ENCODE results near the gene ST6GALNAC2.
"Not testable (repeated sequence)": the region's sequence is repeated elsewhere in the genome, so short reads cannot be mapped to it uniquely, and the experiment has no call there.

Gene ST6GALNAC2

DNA sequence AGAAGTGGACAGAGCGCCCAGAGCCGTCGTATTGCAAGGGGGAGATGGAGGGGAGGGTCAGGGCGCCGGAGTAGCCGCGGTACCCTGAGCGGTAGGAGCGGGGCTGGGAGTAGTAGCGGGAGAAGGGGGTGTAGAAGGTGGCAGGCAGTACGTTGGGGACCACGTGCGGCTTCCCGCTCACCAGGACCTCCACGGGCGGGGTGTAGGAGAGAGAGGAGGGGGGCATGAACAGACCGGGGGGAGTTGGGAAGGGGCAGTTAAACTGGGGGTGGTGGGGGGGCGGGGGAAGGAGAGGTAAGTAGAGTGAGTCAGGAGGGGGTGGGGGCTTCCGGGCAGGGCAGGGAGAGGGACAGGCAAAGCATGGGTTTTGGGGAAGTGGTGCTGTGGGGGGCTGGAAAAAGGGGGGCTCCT, 16.8 kb downstream of the ST6GALNAC2 start:
- no peak for DNase-seq

DNA sequence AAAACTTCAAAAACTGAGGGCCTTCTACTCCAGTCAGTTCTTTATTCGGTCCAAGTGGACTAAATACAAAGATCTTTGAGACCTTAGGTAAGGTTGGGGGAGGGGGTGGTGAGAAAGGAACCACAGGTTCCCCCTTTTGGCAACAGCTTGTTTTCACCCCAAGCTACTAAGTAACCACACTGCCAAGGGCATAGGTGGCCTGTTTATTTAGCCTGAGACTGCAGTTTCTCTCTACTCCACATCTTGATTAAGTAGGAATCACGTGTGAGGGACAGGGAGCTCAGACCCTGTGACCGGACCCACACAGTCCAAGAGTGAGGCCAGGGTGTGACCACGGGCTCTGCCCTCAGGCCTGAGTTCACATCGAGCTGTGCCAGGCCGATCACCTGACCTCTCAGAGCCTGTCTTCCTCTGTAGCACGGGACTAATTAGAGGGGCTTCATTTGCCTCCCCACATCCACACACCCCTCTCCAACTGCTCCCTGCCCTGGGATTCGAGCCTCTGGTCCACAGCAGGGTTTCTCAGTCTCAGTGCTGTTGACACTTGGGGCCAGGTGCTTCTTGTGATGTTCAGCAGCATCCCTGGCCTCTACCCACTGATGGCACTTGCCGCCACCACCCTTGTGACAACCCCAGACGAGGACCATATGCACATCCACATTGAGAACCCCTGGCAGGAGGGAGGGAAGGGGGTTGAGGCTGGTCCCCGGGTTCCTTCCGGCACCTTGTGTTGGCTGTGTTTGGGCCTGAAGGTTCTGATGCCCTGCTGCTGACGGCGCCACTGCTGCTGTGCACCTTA, 17.8 kb downstream of the ST6GALNAC2 start:
- DNase-seq, result no peak

DNA sequence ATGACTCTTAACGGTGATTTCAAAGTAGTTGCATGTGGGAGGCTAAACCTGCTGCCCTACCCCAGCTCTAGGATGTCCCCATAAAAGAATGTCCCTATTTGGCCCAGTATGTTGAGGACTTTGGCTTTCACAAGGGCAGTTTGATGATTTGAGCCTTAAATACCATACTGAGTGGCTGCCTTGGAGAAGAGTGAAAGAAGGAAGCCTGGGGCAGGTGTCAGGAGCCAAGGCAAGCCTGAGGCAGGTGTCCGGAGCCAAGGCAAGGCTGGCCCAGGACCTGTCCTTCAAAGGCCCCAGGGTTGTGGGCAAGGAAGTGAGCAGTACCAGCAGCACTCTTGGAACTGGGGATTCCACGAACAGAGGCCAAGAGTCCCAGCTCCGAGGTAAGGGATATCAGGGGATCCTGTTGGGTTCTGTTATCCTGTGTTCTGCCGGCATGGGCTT, 18.6 kb downstream of the ST6GALNAC2 start:
- no peak for DNase-seq

DNA sequence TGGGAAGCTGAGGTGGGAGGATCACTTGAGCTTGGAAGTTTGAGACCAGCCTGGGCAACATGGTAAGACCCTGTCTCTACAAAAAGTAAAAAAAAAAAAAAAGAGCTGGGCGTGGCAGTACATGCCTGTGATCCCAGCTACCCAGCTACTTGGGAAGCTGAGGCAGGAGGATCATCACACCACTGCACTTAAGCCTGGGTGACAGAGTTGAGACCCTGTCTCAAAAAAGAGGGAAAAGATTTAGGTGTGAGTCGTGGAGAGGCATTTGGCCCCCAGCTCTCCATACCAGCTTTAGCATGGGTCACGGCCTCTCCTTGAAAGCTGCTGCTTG, 19.1 kb downstream of the ST6GALNAC2 start:
- no peak for DNase-seq

DNA sequence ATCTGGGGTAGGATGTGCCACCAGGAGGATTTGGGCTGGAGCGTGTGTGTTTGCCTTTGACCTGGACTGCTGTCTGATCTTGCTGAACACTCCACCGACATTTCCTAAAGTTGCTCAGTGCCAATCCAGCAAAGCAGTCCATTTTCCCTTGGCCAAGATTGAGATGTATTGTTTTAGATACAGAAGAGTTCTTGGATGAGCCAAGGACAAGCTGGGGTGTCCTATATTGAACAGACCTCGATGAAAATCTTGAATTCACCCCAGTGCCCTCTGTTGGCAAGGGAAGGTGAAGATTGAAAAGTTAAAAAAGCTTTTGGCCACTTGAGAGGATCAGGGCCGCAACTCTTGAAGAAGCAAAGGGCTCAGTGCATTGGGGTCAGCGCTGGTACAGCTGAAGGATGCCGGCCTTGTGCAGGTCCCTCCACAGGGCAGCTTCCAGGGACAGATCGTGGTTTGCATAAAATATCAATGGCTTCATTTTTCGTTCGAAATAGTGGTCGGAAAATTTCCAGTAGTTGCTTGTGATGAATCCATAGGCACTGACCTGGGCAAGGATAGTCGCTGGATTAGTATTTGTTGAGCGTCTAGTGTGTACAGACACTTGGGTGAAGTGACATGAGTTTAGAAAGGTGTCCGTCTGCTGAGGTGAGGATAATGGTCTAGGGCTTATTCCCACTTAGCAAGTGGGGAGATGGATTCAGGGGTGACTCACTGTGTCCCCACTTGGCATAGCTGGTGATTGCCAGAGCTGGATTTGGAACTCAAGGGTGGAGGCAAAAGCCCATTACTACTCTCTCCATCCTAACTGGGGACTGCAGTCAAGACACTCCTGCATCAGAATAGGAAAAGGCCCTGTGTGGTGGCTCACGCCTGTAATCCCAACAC, 19.7 kb downstream of the ST6GALNAC2 start:
- DNase-seq, result no peak

DNA sequence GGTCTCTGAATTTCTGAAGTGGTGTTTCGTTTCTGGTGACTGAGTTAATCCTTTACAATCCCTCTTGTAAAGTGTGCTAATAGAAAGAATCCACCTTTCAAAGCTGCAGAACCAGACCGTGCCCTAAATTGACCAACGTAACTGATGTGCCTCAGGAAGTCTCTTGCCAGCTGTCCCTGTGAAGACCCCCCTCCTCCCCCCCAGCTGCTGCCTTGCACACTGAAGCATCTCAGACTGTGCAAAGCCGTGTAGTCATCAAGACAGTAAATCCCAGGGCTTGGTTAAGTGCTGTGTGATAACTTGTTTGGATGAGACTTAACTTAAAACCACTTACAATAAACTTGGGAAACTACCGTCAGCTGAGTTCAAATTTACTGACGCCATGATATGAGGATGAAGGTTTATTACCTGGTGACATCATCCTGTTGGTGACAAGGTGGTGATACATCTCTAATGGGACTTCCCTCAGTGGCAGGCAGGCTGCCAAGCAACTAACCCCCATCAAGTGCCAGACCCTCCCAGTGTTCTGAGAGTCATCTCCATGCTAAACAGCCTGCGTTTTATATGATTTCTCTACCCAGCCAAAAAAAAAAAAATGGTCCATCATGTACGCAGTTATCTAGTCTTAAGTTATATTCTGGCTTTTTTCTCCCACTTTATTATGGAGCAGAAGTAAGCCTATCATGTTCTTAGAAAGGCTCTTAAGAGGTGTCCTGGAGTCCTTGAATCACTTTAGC, 20.5 kb downstream of the ST6GALNAC2 start:
- DNase-seq, result peak; percentile 27

DNA sequence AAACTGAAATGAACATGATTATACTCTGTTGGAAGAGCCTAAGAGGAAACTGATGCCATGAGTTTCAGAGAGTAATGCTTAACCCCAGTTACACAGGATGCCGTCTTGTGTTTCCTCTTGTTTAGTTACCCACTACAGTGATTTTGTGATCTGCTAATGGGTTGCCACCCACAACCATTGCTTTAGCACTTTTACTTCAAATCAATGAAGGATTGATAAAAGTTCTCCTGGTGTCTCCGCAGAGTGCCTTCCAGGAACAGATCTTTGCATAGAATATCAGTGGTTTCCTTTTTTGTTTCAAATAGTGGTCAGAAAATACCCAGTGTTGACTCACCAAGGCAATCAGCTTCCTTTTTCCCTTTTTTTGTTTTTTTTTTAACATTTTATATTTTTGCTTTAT, 22.3 kb downstream of the ST6GALNAC2 start:
- DNase-seq, result peak; percentile 25

DNA sequence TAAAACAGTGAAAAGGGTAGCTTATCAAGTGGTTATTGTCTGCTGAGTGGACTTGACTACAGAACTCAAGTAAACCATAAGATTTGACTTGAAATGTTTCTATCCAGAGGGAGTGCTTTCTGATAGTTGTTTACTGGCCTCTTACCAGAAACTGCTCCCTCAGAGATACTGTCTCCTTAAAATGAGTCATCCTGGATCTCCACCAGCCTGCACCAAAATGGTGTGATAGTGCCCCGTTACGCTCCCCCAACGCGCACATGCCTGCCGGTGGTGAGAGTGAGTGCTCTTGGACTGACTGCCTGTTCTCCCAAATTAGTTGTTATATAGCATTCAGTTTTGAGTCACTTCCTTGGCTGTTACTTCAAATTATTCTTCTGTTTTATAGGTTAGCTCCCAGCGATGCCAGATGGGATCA, 22.9 kb downstream of the ST6GALNAC2 start:
- no peak for DNase-seq

DNA sequence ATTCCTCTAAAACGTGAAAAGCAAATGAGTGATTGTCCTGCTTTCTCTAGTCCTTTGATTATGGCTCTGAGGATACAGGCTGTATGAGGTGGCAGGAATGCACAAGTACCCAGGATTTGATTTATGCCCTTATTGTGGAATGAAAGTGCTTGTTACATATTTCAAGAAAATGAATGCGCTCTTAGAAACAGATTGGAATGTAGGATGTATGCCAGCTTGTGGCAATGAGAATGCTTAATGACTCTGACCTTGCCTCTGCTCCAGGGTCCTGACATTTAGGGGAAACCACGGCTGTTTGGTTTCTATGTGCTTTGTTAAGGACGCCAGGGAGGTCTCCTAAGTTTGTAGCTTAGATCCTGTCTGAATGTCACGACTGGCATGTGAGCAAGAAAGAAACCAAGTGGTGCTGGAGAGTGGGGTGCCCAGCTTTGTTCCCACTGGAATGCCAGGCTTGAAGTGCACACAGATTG, 23.8 kb downstream of the ST6GALNAC2 start:
- no peak for DNase-seq

DNA sequence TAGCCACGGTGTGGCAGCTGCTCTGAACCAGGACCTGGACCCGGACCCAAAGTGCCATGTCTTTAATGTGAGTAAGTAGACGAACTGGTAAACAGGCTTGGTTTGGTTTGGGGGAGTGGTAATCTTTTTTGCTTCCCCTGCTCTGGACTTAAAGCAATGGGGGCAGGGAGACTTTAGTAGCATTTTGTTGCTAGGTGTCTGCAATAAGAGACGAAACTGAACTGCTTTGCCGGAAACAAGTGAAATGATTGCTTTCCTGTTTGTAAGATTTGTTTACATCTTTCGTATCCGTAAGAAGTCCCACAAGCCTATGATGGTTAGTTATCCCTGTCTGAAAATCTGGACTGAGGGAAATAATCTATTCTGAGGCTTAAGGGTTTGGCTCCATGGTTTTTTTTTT, 24.3 kb downstream of the ST6GALNAC2 start:
- DNase-seq, result peak; percentile 80

DNA sequence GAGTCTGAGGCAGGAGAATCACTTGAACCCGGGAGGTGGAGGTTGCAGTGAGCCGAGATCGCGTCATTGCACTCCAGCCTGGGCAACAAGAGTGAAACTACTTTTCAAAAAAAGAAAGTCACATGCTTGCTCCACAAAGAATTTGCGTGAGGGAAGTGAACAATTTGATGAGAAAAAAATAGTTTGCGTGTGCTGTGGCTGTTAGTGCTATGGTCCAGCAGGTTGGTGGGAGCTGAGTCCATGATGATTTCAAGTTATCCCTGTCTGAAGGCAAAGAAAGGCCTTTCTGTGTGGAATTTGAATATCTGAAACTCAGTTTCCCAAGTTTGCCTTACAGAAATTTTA, 24.8 kb downstream of the ST6GALNAC2 start:
- peak; percentile 39 for DNase-seq

DNA sequence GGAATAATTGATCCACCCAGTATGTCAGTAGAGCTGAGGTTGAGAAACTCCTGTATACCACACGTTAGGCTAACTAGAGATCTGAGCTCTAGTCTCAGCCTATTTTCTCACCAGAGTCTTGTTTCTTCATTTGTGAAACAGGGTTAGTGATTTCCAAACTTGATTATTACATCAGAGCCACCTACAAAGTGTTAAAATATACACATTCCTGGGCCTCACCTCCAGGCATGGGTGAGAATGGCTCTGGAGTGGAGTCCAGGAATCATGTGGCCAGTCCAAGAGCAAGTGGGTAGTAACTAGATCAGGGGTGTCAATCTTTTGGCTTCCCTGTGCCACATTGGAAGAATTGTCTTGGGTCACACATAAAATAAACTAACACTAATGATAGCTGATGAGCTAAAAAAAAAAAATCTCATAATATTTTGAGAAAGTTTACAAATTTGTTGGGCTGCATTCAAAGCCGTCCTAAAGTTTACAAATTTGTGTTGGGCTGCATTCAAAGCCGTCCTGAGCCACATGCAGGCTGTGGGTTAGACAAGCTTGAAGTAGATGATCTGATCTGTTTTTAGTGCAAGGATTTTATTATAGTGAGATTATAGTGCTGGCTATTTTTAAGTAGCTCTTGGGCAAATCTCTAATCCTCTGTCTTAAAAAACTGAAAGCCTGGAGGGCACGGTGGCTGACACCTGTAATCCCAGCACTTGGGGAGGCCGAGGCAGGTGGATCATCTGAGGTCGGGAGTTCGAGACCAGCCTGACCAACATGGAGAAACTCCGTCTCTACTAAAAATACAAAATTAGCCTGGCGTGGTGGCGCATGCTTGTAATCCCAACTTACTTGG, 25.4 kb downstream of the ST6GALNAC2 start:
- DNase-seq, result no peak

DNA sequence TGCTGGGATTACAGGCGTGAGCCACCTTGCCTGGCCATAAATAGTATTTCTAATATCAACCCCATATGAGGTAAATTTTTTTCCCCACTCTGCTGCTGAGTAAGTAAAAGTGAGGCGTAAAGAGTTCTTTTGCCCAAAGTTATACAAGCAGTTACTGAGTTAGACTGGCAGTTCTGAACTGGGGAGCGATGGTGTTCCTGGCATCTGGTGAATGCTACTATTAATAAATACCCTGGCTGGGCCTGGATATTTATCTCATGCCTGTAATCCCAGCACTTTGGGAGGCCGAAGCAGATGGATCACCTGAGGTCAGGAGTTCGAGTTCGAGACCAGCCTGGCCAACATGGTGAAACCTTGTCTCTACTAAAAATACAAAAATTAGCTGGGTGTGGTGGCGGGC, 26.2 kb downstream of the ST6GALNAC2 start:
- not testable (repeated sequence) for DNase-seq

DNA sequence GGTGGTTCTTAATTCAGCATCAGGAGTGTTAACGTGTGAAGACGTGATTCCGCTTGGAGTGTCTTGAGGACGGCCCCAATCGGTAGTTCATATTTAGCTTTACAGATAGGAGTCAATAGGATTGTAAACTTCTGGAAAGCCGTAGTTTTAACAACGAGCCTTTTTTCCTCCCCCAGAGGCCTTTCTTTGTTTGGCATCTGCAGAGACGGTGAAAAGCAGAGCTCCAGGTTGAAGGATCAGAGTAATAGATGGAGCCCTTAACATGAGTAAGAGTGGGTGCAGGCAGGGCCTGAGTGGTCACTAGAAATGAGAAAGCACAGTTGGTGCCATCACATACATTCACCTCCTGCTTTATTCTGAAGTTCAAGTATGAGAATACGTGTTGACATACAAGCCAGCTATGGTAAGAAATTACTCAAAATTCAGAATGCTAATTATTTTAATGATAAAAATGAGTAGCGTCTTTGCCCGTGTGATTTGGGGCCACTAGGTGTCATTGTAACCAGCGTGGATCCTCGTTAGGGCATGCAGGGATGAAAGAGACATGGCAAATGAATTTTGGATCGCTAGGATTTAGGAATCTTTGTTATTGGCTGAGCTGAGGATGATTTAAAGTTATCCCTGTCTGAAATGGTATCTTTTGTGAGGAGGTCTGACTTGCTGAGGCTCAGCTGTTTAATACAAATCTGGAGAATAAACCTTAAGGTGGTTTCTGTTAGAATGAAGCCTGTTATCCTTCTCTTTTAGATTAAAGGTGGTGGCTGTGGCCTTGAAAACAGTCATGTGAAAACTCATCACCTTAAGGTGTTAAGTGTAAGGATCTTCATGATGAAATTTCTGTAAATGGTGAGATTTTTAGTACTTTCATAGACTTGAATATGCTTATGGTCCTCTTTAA, 27.2 kb downstream of the ST6GALNAC2 start:
- peak; percentile 44 for DNase-seq

DNA sequence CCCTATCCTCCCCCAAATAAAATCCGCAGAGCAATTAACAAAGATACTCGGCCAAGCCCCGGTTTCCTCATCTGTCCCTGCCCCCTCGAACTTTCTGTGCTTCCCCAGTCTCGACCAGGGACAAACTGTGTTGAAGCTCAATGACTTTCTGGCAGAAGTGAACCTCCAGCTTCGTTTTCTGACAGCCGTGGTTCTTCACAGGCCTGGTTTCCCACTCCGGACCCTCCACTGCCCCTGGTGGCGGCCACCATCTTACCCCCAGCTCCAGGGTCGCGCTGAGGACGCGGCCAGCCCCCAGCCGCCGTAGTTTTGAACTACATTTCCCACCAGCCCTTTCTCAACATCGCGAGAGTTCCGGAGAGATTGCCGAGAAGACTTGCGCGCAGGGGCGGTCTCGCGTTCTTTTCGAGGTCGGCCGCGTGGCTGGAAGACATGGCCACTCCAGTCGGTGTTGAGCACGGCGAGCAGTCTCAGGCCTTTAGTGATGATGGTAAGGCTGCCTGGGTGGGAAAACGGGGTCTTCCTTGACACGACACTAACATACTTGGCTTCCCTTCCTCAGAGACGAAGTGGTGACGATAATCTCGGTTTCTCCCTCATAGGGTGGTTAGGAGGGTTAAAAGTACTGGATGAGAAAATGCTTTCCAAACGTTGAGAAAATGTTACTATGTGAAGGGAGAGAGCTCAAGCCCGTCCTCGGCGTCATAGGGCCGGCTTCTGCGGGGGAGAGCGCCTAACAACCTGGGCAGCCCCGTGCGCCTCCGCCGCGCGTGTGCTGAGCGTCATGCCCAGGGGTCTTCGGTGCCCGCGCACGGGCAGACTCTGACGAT, 28.1 kb downstream of the ST6GALNAC2 start:
- DNase-seq, result peak; percentile 98

DNA sequence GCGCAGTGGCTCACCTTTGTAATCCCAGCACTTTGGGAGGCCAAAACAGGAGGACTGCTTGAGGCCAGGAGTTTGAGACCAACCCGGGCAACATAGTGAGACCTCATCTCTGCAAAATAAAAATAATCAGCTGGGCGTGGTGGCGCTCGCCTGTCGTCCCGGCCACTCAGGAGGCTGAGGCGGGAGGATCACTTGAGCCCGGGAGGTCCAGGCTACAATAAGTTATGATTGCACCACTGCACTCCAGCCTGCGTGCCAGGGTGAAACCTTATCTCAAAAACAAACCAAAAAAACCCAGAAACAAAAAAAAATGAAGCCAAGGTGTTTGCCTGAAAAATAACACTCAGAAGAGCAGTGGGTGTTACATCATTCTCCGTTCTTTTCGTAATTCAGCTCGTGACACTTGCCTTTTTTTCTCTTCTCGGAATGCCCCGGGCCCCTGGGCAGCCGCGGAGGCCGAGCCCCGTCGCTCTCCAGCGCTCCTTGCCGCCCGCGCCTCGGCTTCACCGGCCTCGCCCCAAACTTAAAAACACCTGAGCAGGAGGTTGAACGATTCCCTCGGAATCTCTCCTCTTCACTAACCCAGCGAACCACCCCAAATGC, 28.8 kb downstream of the ST6GALNAC2 start:
- DNase-seq, result peak; percentile 77

DNA sequence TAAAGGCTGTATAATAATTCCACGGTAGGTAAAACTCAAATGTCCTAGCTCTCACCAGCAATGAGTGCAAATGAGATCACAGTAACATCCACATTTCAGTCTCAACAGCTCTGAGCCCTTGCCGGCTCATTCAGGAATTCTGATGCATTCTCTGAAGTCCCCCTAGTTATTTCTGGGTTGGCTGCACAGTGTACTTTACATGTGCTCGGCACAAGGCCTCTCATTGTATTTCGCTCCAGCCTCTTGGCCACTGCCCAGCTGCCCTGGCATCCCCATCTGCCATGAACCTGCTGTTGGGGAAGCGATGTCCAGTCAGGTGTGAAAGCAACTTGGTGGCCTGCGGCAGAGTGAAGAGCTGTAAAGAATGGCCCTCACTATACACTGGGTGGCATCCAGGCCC, 31.5 kb downstream of the ST6GALNAC2 start:
- DNase-seq, result no peak

DNA sequence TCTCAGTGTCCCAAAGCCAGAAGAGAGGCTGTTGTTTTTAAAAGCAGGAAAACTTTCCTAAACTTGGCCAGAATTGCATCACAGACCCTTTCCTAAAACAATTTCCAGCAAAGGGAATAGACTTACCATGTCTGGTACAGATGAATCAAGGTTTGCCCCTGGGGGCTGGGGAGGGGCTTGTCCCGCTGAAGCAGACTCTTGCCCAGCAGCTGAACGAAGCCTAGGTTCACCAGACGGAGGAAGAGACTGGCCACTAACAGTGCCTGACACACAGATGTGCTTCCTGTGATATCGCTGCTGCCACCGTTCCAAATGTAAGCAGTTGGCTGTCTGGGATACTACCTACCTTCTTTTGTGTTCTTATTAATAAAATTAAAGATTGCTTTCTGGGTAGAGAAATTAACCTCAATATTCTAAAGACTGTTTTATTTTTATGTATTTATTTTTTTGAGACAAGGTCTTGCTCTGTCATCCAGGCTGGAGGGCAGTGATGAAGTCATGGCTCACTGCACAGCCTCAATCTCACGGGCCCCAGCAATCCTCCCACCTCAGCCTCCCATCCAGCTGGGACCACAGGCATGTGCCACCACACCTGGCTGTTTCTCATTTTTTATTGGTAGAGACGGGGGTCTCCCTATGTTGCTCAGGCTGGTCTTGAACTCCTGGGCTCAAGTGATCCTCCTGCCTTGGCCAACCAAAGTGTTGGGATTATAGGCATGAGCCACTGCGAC, 32.3 kb downstream of the ST6GALNAC2 start:
- DNase-seq, result no peak

DNA sequence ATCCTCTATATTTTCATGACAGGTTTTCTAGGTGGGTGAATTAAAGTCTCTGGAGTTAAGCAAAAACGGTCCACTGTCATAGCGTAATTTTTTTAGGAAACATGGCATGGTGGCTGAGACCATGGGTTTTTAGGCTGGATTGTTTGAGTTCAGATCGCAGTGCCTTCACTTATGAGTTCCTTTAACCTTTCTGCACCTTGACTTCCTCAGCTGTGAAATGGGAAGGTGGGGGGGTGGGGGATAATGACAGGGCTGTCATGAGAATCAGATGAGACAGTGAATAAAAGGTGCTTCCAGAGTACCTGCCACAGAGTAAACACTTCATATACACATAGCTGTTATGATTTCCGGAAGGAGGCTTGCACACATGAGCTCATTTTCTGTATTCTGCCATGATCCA, 34.0 kb downstream of the ST6GALNAC2 start:
- no peak for DNase-seq
